Thyroid gland (tissue), 4 donors: Measurements from ENCODE around the gene SCGB1C1. TPM values are rescaled to one million over a fixed set of nuclear protein-coding genes. Genes with fewer than 3 reads are reported as not detected.
A peak's percentile ranks its signal among the peaks of the same experiment; 100 is the strongest.
"Not testable (repeated sequence)": the region's sequence is repeated elsewhere in the genome, so short reads cannot be mapped to it uniquely, and the experiment has no call there.

ENCODE experiments used
- DNase-seq, 2 donors: peaks; one replicate each; pipeline ENCODE4 v3.0.0-alpha.2; 2019
- H3K27ac ChIP-seq, 3 donors: fragments of 200-600 bp; sonication (generic); 1 replicate in 2 of 3; 2 replicates in 1 of 3; pipeline ENCODE4 v1.5.1; 2016 to 2019; ENCODE audit warnings: mild to moderate bottlenecking in 1 of 3, moderate library complexity in 1 of 3
- H3K27me3 ChIP-seq: fragments of 200-600 bp; sonication (generic); one replicate; pipeline ENCODE4 v1.5.1; 2019
- H3K36me3 ChIP-seq, 2 donors: fragments of 200-600 bp; sonication (generic); one replicate each; pipeline ENCODE4 v1.5.1; 2016 to 2019
- H3K4me1 ChIP-seq, 2 donors: fragments of 200-600 bp; sonication (generic); one replicate each; pipeline ENCODE4 v1.5.1; 2017 to 2019
- H3K4me3 ChIP-seq, 3 donors: fragments of 200-600 bp; sonication (generic); replicated peaks in 1 of 3; 1 replicate in 2 of 3; 2 replicates in 1 of 3; pipeline ENCODE4 v1.5.1; 2016; ENCODE audit warnings: mild to moderate bottlenecking in 1 of 3
- H3K9me3 ChIP-seq: fragments of 200-600 bp; sonication (generic); one replicate; pipeline ENCODE4 v1.5.1; 2017
- CTCF ChIP-seq, 6 experiments: fragments of 200-600 bp in 3 of 6; fragments of 450-650 bp in 3 of 6; sonication (generic) in 3 of 6; IDR thresholded peaks; one replicate each; pipeline ENCODE4 v1.5.1; 2016 to 2019; ENCODE audit warnings: antibody characterized with exemption in 6 of 6, mild to moderate bottlenecking in 2 of 6, inconsistent platforms in 1 of 6, moderate library complexity in 1 of 6
- WGBS, 2 donors: methylation state at CpG; one replicate each; pipeline ENCODE4 v1.1.5; 2017; 5-methylcytosine and 5-hydroxymethylcytosine counted together
- intact Hi-C: fragments of 100-400 bp; cut with DNase I; formaldehyde crosslinking; loops from one replicate; pipeline ENCODE4 v1.15.1; 2023
- total RNA-seq, 4 donors: library from RNA; depleted of rRNA; stranded (reverse); fragments of >200 nt; gene quantifications; one replicate each; pipeline ENCODE4 v1.2.3, GENCODE V29; 2016

Gene SCGB1C1
- total RNA-seq, result not detected

- H3K4me3 ChIP-seq, H3K4me1 ChIP-seq, H3K27ac ChIP-seq, H3K36me3 ChIP-seq, intact Hi-C loops, H3K9me3 ChIP-seq, H3K27me3 ChIP-seq, DNase-seq: not testable (repeated sequence)
- WGBS, 2 donors, result 100% methylated on average over 1 of the region's 11 CpGs; no CpG with 5 or more reads in 1 of the 2 donors
Observed at GRCh38 chr11:192674-193128, at the start of gene SCGB1C1. Gene SCGB1C1 (plus strand): TSS chr11:193078. CDS start chr11:193100, 22 bp downstream.

- intact Hi-C loops, H3K27me3 ChIP-seq, H3K4me1 ChIP-seq, H3K27ac ChIP-seq, H3K9me3 ChIP-seq, H3K4me3 ChIP-seq, H3K36me3 ChIP-seq, DNase-seq: not testable (repeated sequence)
- WGBS, 2 donors, result 0% methylated on average over 2 to 5 of the region's 13 CpGs
Observed at GRCh38 chr11:180242-180641, 12.6 kb upstream of the SCGB1C1 start.

GRCh38 chr11:189200-189783 is 3.6 kb upstream of the SCGB1C1 start:
- H3K27me3 ChIP-seq, H3K27ac ChIP-seq, H3K4me3 ChIP-seq, DNase-seq, H3K9me3 ChIP-seq, H3K36me3 ChIP-seq, intact Hi-C loops, H3K4me1 ChIP-seq: not testable (repeated sequence)
- WGBS, 2 donors, result 79 to 81% methylated on average over 36 to 45 of the region's 55 CpGs

- peak in 1 of 2 donors; percentile 10 for DNase-seq
Observed at GRCh38 chr11:189843-190311, 3.0 kb upstream of the SCGB1C1 start.

GRCh38 chr11:190546-190945 is 2.3 kb upstream of the SCGB1C1 start:
- intact Hi-C loops, H3K9me3 ChIP-seq, H3K4me1 ChIP-seq, H3K4me3 ChIP-seq, H3K27ac ChIP-seq, H3K36me3 ChIP-seq, DNase-seq, H3K27me3 ChIP-seq: not testable (repeated sequence)
- WGBS, 2 donors, result 78 to 79% methylated on average over 5 of the region's 5 CpGs

More at GRCh38 chr11:189843-190311, 3.0 kb upstream of the SCGB1C1 start:
- 61% methylated on average over 7 of the region's 25 CpGs; no CpG with 5 or more reads in 1 of the 2 donors for WGBS, 2 donors
- H3K36me3 ChIP-seq, H3K9me3 ChIP-seq, H3K27me3 ChIP-seq, H3K27ac ChIP-seq, intact Hi-C loops, H3K4me1 ChIP-seq, H3K4me3 ChIP-seq: not testable (repeated sequence)
- TF ChIP-seq CTCF (IDR thresholded peaks at IDR 0.05), result peak in 1 of 6 experiments; percentile 3

GRCh38 chr11:191490-192478 is 1.1 kb upstream of the SCGB1C1 start:
- intact Hi-C loops, H3K27me3 ChIP-seq, H3K4me1 ChIP-seq, H3K36me3 ChIP-seq, H3K9me3 ChIP-seq, H3K4me3 ChIP-seq, H3K27ac ChIP-seq: not testable (repeated sequence)
- TF ChIP-seq CTCF (IDR thresholded peaks at IDR 0.05), result peak in 4 of 6 experiments; percentile 19 to 37 (median 32)
- peak in 1 of 2 donors; percentile 31 for DNase-seq
- 80 to 90% methylated on average over 1 to 4 of the region's 8 CpGs for WGBS, 2 donors

- WGBS, 2 donors, result 69 to 71% methylated on average over 5 of the region's 5 CpGs
- H3K4me3 ChIP-seq, H3K36me3 ChIP-seq, H3K4me1 ChIP-seq, H3K9me3 ChIP-seq, DNase-seq, intact Hi-C loops, H3K27me3 ChIP-seq, H3K27ac ChIP-seq: not testable (repeated sequence)
Observed at GRCh38 chr11:193481-193880, 603 bp downstream of the SCGB1C1 start.
